Neural cell (in vitro differentiated cells): ENCODE data around the gene GSTA3. TPM values are rescaled to one million over a fixed set of nuclear protein-coding genes. Genes with fewer than 3 reads are reported as not detected.

ENCODE experiments used
- H2AFZ ChIP-seq: fragments of 200-600, 300-800 bp; sonication (generic), shearing (Covaris generic); 2 replicates; pipeline ENCODE4 v1.6.0; 2014; ENCODE audit warnings: low read depth, mild to moderate bottlenecking, antibody characterized with exemption, low read length, moderate library complexity
- H3F3A ChIP-seq: fragments of 200-600 bp; shearing (Covaris generic); 2 replicates; pipeline ENCODE4 v1.6.1; 2016; ENCODE audit warnings: mild to moderate bottlenecking, moderate library complexity, mixed read lengths, antibody characterized with exemption, low read length; ENCODE audit not compliant: insufficient read depth, poor library complexity, severe bottlenecking
- H3K27ac ChIP-seq: fragments of 200-600, 300-800 bp; sonication (generic), shearing (Covaris generic); 2 replicates; pipeline ENCODE4 v1.5.1; 2014; ENCODE audit warnings: mild to moderate bottlenecking, low read length, moderate library complexity
- H3K27me3 ChIP-seq: fragments of 300-800, 200-600 bp; sonication (generic), shearing (Covaris generic); 2 replicates; pipeline ENCODE4 v1.6.0; 2014; ENCODE audit warnings: mild to moderate bottlenecking, low read depth, low read length, moderate library complexity; ENCODE audit not compliant: insufficient read depth
- H3K36me3 ChIP-seq: fragments of 300-800, 200-600 bp; sonication (generic), shearing (Covaris generic); 2 replicates; pipeline ENCODE4 v1.5.1; 2014; ENCODE audit warnings: mild to moderate bottlenecking, antibody characterized with exemption, low read length, moderate library complexity; ENCODE audit not compliant: insufficient read depth
- H3K4me2 ChIP-seq: fragments of 300-800, 200-600 bp; sonication (generic), shearing (Covaris generic); 2 replicates; pipeline ENCODE4 v1.6.0; 2014; ENCODE audit warnings: mild to moderate bottlenecking, low read length
- H3K4me3 ChIP-seq: fragments of 300-800, 200-600 bp; sonication (generic), shearing (Covaris generic); 2 replicates; pipeline ENCODE4 v1.5.1; 2014; ENCODE audit warnings: mild to moderate bottlenecking, low read length, moderate library complexity
- H3K79me2 ChIP-seq: fragments of 200-600 bp; shearing (Covaris generic); replicated peaks from 2 replicates; pipeline ENCODE4 v1.6.0; 2014; ENCODE audit warnings: mild to moderate bottlenecking, low read length, moderate library complexity; ENCODE audit not compliant: insufficient read depth
- H3K9ac ChIP-seq: fragments of 300-800, 200-600 bp; sonication (generic), shearing (Covaris generic); 2 replicates; pipeline ENCODE4 v1.6.1; 2016; ENCODE audit warnings: mild to moderate bottlenecking, low read length, mixed read lengths
- H3K9me2 ChIP-seq: fragments of 200-600 bp; shearing (Covaris generic); 2 replicates; pipeline ENCODE4 v1.6.1; 2016; ENCODE audit warnings: mild to moderate bottlenecking, low read length, mixed read lengths; ENCODE audit not compliant: insufficient read depth
- H3K9me3 ChIP-seq: fragments of 200-600, 300-800 bp; sonication (generic), shearing (Covaris generic); 2 replicates; pipeline ENCODE4 v1.6.1; 2016; ENCODE audit warnings: mild to moderate bottlenecking, mixed run types, low read length, moderate library complexity, mixed read lengths
- H4K20me1 ChIP-seq: fragments of 200-600 bp; shearing (Covaris generic); 2 replicates; pipeline ENCODE4 v1.6.1; 2016; ENCODE audit warnings: mild to moderate bottlenecking, mixed run types; ENCODE audit not compliant: insufficient read depth
- EZH2 ChIP-seq: fragments of 200-600, 300-800 bp; shearing (Covaris generic), sonication (generic); IDR thresholded peaks from 2 replicates; pipeline ENCODE4 v1.6.1; 2014; ENCODE audit warnings: antibody characterized with exemption, low read length, borderline replicate concordance, mild to moderate bottlenecking; ENCODE audit not compliant: insufficient read depth, poor library complexity, severe bottlenecking
- MXI1 ChIP-seq: fragments of 450-650 bp; conservative IDR thresholded peaks from 2 replicates; pipeline ENCODE4 v1.6.1; 2014; ENCODE audit warnings: antibody characterized with exemption, mild to moderate bottlenecking; ENCODE audit not compliant: poor library complexity, severe bottlenecking
- POLR2AphosphoS5 ChIP-seq: IDR thresholded peaks from 2 replicates; pipeline ENCODE4 v1.6.1; 2012
- RAD21 ChIP-seq: fragments of 450-650 bp; conservative IDR thresholded peaks from 2 replicates; pipeline ENCODE4 v1.6.1; 2014; ENCODE audit warnings: antibody characterized with exemption, mild to moderate bottlenecking, moderate library complexity
- REST ChIP-seq: IDR thresholded peaks from 2 replicates; pipeline ENCODE4 v1.6.1; 2012; ENCODE audit warnings: borderline replicate concordance
- SMC3 ChIP-seq: fragments of 450-650 bp; conservative IDR thresholded peaks from 2 replicates; pipeline ENCODE4 v1.6.1; 2014; ENCODE audit warnings: antibody characterized with exemption, mild to moderate bottlenecking, moderate library complexity; ENCODE audit not compliant: poor library complexity
- TAF1 ChIP-seq: IDR thresholded peaks from 2 replicates; pipeline ENCODE4 v1.6.1; 2012; ENCODE audit warnings: low read depth
- polyA plus RNA-seq: library from polyadenylated mRNA; depleted of rRNA; stranded (reverse); fragments of >200 nt; gene quantifications from 2 replicates; pipeline ENCODE4 v1.2.3, GENCODE V29; 2014

GSTA3 gene
- polyA plus RNA-seq, 1 donor from 2014 or later, result not detected

GRCh38 chr6:52931351-52931750, 21.9 kb upstream of the GSTA3 start:
- Histone ChIP-seq H3K9me3 (no peaks in the 10 kb centered on the region), H3K27me3 (no peaks in the 10 kb centered on the region), H3F3A (no peaks in the 10 kb centered on the region), H3K9me2 (no peaks in the 10 kb centered on the region), H3K36me3 (no peaks in the 10 kb centered on the region), H3K79me2 (no peaks in the 10 kb centered on the region), H3K9ac (no peak overlapping the region), H2AFZ (no peak overlapping the region), H4K20me1 (no peaks in the 10 kb centered on the region), H3K27ac (no peak overlapping the region), H3K4me2 (no peak overlapping the region), H3K4me3 (no peak overlapping the region)
- TF ChIP-seq TAF1, result no peak

GRCh38 chr6:52929321-52930164, 20.0 kb upstream of the GSTA3 start:
- no peaks in the 10 kb centered on the region for H3K36me3 ChIP-seq
- H3K9ac ChIP-seq, result no peak overlapping the region
- no peak for TF ChIP-seq SMC3
- H3K27ac ChIP-seq, result no peak overlapping the region
- H3F3A ChIP-seq, result no peaks in the 10 kb centered on the region
- H3K9me2 ChIP-seq, result no peaks in the 10 kb centered on the region
- no peak overlapping the region for H2AFZ ChIP-seq
- no peaks in the 10 kb centered on the region for H3K9me3 ChIP-seq
- no peaks in the 10 kb centered on the region for H4K20me1 ChIP-seq
- H3K4me3 ChIP-seq, result no peak overlapping the region
- H3K79me2 ChIP-seq, result no peaks in the 10 kb centered on the region
- no peak overlapping the region for H3K4me2 ChIP-seq
- H3K27me3 ChIP-seq, result no peaks in the 10 kb centered on the region

GRCh38 chr6:52927451-52927850, 18.0 kb upstream of the GSTA3 start:
- no peaks in the 10 kb centered on the region for H3F3A ChIP-seq
- H3K4me2 ChIP-seq, result no peak overlapping the region
- H2AFZ ChIP-seq, result no peak overlapping the region
- H3K9ac ChIP-seq, result no peak overlapping the region
- no peaks in the 10 kb centered on the region for H3K9me2 ChIP-seq
- TF ChIP-seq TAF1, result no peak
- no peak for TF ChIP-seq RAD21
- no peak for TF ChIP-seq REST
- TF ChIP-seq MXI1, result no peak
- no peak for TF ChIP-seq POLR2AphosphoS5
- no peak for TF ChIP-seq EZH2
- H3K36me3 ChIP-seq, result no peaks in the 10 kb centered on the region
- no peaks in the 10 kb centered on the region for H4K20me1 ChIP-seq
- no peaks in the 10 kb centered on the region for H3K79me2 ChIP-seq
- H3K9me3 ChIP-seq, result no peaks in the 10 kb centered on the region
- H3K4me3 ChIP-seq, result no peak overlapping the region
- H3K27ac ChIP-seq, result no peak overlapping the region
- H3K27me3 ChIP-seq, result no peaks in the 10 kb centered on the region
